SH-SY5Y (cell line): ENCODE data around the gene MS4A8.

Experiments used
- GATA2 ChIP-seq: IDR thresholded peaks from 2 replicates; pipeline ENCODE4 v1.6.1; 2011; ENCODE audit warnings: mild to moderate bottlenecking, low read depth, low read length
- GATA3 ChIP-seq: IDR thresholded peaks from 2 replicates; pipeline ENCODE4 v1.6.1; 2011; ENCODE audit warnings: low read depth, mild to moderate bottlenecking, low read length, moderate library complexity

DNA sequence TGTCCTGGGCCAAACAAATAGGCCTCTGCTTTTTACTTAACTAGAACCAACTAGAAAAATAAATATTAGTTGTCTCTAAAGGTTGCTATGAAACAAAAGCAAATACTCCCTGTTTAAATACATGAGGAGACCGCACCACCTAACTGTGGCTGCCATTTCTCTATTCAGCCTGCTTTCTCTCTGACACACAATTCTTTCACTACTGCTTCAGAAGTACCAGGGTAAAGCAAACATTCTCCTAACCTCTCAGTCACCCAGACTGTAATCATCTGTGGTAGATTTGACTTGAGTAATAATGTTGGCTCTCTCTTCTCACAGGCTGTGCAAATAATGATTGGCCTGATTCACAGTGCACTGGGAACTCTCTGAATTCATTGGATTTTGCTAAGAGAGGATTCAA, 41.0 kb upstream of the MS4A8 start:
- no peak for TF ChIP-seq GATA2
- no peak for TF ChIP-seq GATA3
